ENCODE measurements around the gene PLGLB2. TPM values are rescaled to one million over a fixed set of nuclear protein-coding genes. Genes with fewer than 3 reads are reported as not detected.
"Not testable (repeated sequence)": the region's sequence is repeated elsewhere in the genome, so short reads cannot be mapped to it uniquely, and the experiment has no call there.

PLGLB2 gene
- polyA plus RNA-seq (2012; ENCODE audit: insufficient read depth, insufficient read length, low read depth), result 0.22 TPM

- not testable (repeated sequence) for H3K36me3 ChIP-seq; H3K9me3 ChIP-seq; DNase-seq; H3K4me1 ChIP-seq; H3K4me3 ChIP-seq (ENCODE audit: low read depth, low read length); H3K27me3 ChIP-seq
These were observed at the start of gene PLGLB2 for GRCh38 chr2:87747791-87748190. TSS of gene PLGLB2 (plus strand) at chr2:87748087. CDS start at chr2:87748154, 67 bp downstream.

GRCh38 chr2:87704572-87705323 is 43.1 kb upstream of the PLGLB2 start:
- DNase-seq; H3K4me1 ChIP-seq; H3K9me3 ChIP-seq; H3K4me3 ChIP-seq (ENCODE audit: low read depth, low read length); H3K27me3 ChIP-seq; H3K36me3 ChIP-seq: not testable (repeated sequence)

GRCh38 chr2:87708368-87708767 is 39.5 kb upstream of the PLGLB2 start:
- not testable (repeated sequence) for H3K4me3 ChIP-seq (ENCODE audit: low read depth, low read length); H3K27me3 ChIP-seq; H3K4me1 ChIP-seq; DNase-seq; H3K36me3 ChIP-seq; H3K9me3 ChIP-seq

GRCh38 chr2:87727940-87728599 is 19.8 kb upstream of the PLGLB2 start:
- H3K4me1 ChIP-seq; DNase-seq; H3K9me3 ChIP-seq; H3K36me3 ChIP-seq; H3K27me3 ChIP-seq; H3K4me3 ChIP-seq (ENCODE audit: low read depth, low read length): not testable (repeated sequence)

GRCh38 chr2:87740928-87741327 is 7.0 kb upstream of the PLGLB2 start:
- not testable (repeated sequence) for H3K4me1 ChIP-seq; DNase-seq; H3K4me3 ChIP-seq (ENCODE audit: low read depth, low read length); H3K27me3 ChIP-seq; H3K9me3 ChIP-seq; H3K36me3 ChIP-seq

- not testable (repeated sequence) for DNase-seq; H3K27me3 ChIP-seq; H3K4me1 ChIP-seq; H3K9me3 ChIP-seq; H3K36me3 ChIP-seq; H3K4me3 ChIP-seq (ENCODE audit: low read depth, low read length)
These were observed 5.3 kb upstream of the PLGLB2 start for GRCh38 chr2:87742393-87743108.

GRCh38 chr2:87743638-87744037 is 4.2 kb upstream of the PLGLB2 start:
- H3K27me3 ChIP-seq; H3K9me3 ChIP-seq; H3K4me1 ChIP-seq; H3K36me3 ChIP-seq; DNase-seq; H3K4me3 ChIP-seq (ENCODE audit: low read depth, low read length): not testable (repeated sequence)

GRCh38 chr2:87745353-87745951 is 2.4 kb upstream of the PLGLB2 start:
- not testable (repeated sequence) for H3K4me1 ChIP-seq; DNase-seq; H3K4me3 ChIP-seq (ENCODE audit: low read depth, low read length); H3K9me3 ChIP-seq; H3K36me3 ChIP-seq; H3K27me3 ChIP-seq

- not testable (repeated sequence) for H3K9me3 ChIP-seq; H3K27me3 ChIP-seq; H3K4me3 ChIP-seq (ENCODE audit: low read depth, low read length); H3K4me1 ChIP-seq; H3K36me3 ChIP-seq; DNase-seq
These were observed 637 bp downstream of the PLGLB2 start for GRCh38 chr2:87748524-87748923.

- not testable (repeated sequence) for H3K9me3 ChIP-seq; DNase-seq; H3K36me3 ChIP-seq; H3K4me1 ChIP-seq; H3K4me3 ChIP-seq (ENCODE audit: low read depth, low read length); H3K27me3 ChIP-seq
These were observed 2.7 kb downstream of the PLGLB2 start for GRCh38 chr2:87750560-87750959.

- not testable (repeated sequence) for H3K9me3 ChIP-seq; DNase-seq; H3K4me3 ChIP-seq (ENCODE audit: low read depth, low read length); H3K27me3 ChIP-seq; H3K4me1 ChIP-seq; H3K36me3 ChIP-seq
These were observed 6.9 kb downstream of the PLGLB2 start for GRCh38 chr2:87754759-87755158.

Measured in BE2C (cell line).